Sciatic nerve (tissue), 2 donors: ENCODE measurements around the gene ADAM22. TPM values are rescaled to one million over a fixed set of nuclear protein-coding genes. Genes with fewer than 3 reads are reported as not detected.
A peak's percentile ranks its signal among the peaks of the same experiment; 100 is the strongest.

Experiments
- ATAC-seq: fragments of 200-7000 bp; cut with Tn5 transposase; one replicate; pipeline ENCODE4 v1.9.1; 2020; ENCODE audit warnings: mild to moderate bottlenecking, moderate library complexity
- DNase-seq: peaks from one replicate; pipeline ENCODE4 v3.0.0-alpha.2; 2020; ENCODE audit warnings: low spot score
- intact Hi-C: fragments of 100-400 bp; cut with DNase I; formaldehyde crosslinking; loops from one replicate; pipeline ENCODE4 v1.14.2; 2022
- total RNA-seq: library from RNA; stranded (reverse); fragmentation: NEBNext Ultra II Directional; extraction: Animal tissue kit (Norgen Biotek cat#: 25700); gene quantifications from one replicate; pipeline ENCODE4 v1.2.1, GENCODE V29; 2021
- donor health status: DM: no; HTN: no; CAD: no.
- donor health status: DM: no; HTN: no; CAD: no.

Gene ADAM22
- total RNA-seq, 1 donor from 2014 or later, result 8.5 TPM

- no peak for ATAC-seq
- DNase-seq, result no peak
- intact Hi-C loops, result no loop called here
These were observed 156.2 kb downstream of the ADAM22 start for GRCh38 chr7:88090240-88090639.

DNA sequence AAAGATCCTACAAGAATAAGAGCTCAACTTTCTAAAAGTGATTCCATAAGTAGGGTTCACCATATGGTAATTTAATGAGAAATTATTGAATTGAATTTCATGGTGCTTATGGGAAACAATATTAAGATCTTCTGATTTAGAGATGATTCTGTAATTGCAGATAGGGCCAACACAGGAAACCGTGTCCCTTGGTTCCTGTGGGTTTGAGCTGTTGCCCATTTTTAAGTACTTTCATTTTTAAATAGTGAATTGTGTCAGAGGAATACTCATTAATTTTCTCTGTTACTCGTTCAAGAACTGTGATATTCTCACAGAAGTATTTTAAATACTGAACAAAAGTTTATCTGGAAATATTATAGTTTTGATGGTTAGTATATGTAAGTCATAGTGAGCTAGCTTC is 156.6 kb downstream of the ADAM22 start:
- ATAC-seq (peak; percentile 72), DNase-seq (no peak)
- intact Hi-C loops, result no loop called here

- no peak for DNase-seq
- ATAC-seq, result no peak
- intact Hi-C loops, result no loop called here
These were observed 158.1 kb downstream of the ADAM22 start for GRCh38 chr7:88091988-88092675.

DNA sequence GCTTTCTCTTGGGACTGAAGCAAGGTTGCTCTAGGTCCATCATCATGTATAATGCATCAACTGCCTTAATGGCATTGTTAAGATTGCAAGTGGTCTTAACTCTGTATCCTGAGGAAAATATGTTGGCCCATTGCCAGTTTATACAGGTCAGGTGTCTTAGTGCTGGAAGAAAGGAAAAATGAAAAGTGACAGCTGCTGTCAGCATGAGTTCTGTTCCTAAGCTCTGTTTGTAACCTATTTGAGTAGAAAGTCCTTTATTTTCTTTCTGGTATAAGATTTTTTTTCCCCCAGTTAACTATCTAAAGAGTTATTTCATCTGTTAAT is 158.6 kb downstream of the ADAM22 start:
- intact Hi-C loops, result no loop called here
- DNase-seq, result no peak
- no peak for ATAC-seq

DNA sequence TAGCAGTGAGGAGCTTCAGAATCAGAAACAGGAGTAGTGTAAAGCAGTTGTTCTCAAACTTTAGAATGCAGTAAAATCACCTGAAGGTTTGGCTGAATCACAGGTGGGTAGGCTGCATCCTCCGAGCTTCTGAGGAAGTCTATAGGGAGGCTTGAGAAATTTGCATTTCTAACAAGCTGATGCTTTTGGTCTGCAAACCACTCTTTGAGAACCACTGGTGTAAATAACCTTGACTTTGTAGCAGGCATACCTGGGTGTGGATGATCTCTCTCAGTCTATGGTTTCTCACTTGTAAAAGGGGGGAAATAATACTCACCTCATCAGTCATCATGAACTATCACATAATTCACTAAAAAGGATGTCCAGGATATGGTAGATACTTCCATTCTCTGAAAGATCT is 167.7 kb downstream of the ADAM22 start:
- intact Hi-C loops, result no loop called here
- no peak for ATAC-seq
- DNase-seq, result no peak

- ATAC-seq (no peak), DNase-seq (no peak)
- intact Hi-C loops, result no loop called here
These were observed 168.6 kb downstream of the ADAM22 start for GRCh38 chr7:88102675-88103074.

- no peak for DNase-seq
- ATAC-seq, result no peak
- intact Hi-C loops, result no loop called here
These were observed 170.7 kb downstream of the ADAM22 start for GRCh38 chr7:88104732-88105131.

- ATAC-seq (no peak), DNase-seq (no peak)
- intact Hi-C loops, result no loop called here
These were observed 171.2 kb downstream of the ADAM22 start for GRCh38 chr7:88105231-88105630.

GRCh38 chr7:88106434-88106833 is 172.4 kb downstream of the ADAM22 start:
- no peak for DNase-seq
- intact Hi-C loops, result no loop called here
- ATAC-seq, result no peak

- ATAC-seq, result no peak
- intact Hi-C loops, result no loop called here
- DNase-seq, result no peak
These were observed 175.6 kb downstream of the ADAM22 start for GRCh38 chr7:88109612-88110011.

GRCh38 chr7:88111140-88111743 is 177.2 kb downstream of the ADAM22 start:
- intact Hi-C loops, result no loop called here
- no peak for ATAC-seq
- no peak for DNase-seq

DNA sequence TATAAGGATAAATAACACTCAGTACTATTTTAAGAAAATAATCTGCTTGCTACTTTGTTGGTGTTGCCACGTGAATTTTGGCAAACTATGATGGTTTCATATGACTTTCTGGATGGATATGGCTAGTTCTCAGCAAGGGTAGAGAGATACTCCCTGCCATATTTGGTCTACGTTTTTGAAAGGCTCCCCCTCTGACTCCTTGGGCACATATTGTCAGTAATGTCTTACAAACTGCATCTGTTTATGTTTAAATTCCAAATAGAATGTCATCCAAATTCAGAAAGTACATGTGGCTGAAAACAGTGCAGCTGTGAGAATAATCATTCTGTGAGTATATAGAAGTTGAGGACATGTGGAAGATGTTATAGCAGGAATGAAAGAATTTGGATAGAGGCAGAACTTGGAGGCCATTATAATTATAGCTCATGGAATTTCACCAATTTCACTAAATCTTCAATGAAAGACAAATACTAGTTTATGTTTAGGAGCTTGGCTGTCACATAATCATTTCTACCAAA is 178.0 kb downstream of the ADAM22 start:
- ATAC-seq, result no peak
- intact Hi-C loops, result no loop called here
- DNase-seq, result no peak

GRCh38 chr7:88115258-88115796 is 181.3 kb downstream of the ADAM22 start:
- no peak for ATAC-seq
- intact Hi-C loops, result no loop called here
- no peak for DNase-seq

DNA sequence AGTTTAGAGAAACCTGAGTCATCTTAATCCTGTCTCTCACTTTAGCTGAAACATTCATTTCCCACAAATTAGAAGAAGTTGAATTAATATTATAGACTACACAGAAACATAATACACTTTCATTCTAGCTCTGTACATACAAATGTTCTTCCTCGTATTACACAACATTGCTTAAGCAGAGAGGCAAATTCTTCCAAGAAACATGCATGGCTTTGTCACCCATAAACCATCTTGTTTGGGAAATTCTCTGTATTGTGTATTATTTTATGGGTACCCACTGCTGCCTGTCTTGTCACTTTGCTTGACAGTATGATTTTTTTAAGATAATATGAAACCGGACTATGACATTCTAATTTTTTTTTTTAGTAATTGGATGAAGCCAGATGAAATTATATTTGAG is 181.8 kb downstream of the ADAM22 start:
- intact Hi-C loops, result no loop called here
- no peak for DNase-seq
- ATAC-seq, result no peak

DNA sequence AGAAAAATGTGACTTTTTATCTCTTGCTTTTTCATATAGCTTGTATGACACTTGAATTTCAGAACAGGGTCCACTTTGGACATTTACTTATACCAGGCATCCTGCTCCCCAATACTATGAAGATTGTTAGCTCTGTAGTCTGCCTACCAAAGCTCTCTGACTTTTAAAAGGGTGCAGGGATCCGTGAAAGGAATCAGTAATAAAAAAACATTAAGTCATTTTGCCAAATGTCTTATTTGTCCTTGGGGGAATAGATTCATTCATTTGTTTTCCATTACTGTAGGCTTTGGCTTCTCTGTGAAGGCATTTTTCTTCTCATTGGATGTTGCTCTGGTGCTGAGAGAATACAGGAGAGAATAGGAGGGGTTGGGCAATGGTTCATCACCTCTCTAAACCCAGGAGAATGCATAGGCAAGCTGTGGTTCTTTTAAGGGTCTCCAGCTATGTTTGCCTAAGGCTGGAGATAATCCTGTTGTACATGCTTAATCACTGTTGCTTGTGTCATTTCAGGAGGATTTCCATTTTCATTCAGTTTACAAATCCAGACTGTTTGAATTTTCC is 182.3 kb downstream of the ADAM22 start:
- no peak for DNase-seq
- peak; percentile 59 for ATAC-seq
- intact Hi-C loops, result no loop called here

DNA sequence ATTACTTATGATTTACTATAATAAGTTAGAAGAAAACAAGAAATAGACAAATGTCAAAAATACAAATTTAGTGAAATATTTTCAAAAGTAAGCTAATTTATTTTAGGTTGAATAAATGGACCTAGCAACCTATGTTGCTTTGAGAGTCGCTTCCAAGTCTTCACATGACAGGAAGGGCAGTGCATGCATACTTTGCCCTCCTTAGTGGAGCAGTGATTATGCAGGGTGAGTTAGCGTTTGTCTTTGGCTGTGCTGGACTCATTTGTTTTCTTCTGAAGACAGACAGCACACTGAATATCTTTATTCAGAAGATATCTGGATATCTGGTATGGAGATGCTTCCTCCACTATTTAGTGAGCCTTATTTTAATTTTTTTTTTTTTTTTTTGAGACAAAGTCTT is 183.3 kb downstream of the ADAM22 start:
- ATAC-seq (no peak), DNase-seq (no peak)
- intact Hi-C loops, result no loop called here

DNA sequence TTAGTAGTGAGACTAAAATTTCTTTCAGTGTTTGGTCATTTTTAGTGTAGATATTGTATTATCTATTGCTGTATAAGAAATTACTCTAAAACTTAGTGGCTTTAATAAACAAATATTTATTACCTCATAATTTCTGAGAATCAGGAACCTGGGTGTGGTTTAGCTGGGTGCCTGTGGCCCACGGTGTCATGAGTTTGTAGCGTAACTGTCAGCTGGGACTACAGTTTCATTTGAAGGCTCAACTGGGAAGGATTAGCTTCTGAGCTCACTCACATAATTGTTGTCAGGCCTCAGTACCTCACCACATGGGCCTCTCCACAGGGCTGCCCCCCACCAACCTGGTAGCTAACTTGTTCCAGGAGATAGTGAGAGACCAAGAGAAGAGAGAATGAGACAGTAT is 187.3 kb downstream of the ADAM22 start:
- ATAC-seq (no peak), DNase-seq (no peak)
- intact Hi-C loops, result no loop called here

- intact Hi-C loops, result no loop called here
- no peak for ATAC-seq
- DNase-seq, result no peak
These were observed 193.7 kb downstream of the ADAM22 start for GRCh38 chr7:88127637-88128290.

- intact Hi-C loops, result no loop called here
- ATAC-seq (no peak), DNase-seq (no peak)
These were observed 198.7 kb downstream of the ADAM22 start for GRCh38 chr7:88132725-88133124.

GRCh38 chr7:88140947-88141346 is 206.9 kb downstream of the ADAM22 start:
- ATAC-seq (no peak), DNase-seq (no peak)
- intact Hi-C loops, result no loop called here
